ENCODE measurements around the gene RNLS.
"Not testable (repeated sequence)": the region's sequence is repeated elsewhere in the genome, so short reads cannot be mapped to it uniquely, and the experiment has no call there.

RNLS gene

DNA sequence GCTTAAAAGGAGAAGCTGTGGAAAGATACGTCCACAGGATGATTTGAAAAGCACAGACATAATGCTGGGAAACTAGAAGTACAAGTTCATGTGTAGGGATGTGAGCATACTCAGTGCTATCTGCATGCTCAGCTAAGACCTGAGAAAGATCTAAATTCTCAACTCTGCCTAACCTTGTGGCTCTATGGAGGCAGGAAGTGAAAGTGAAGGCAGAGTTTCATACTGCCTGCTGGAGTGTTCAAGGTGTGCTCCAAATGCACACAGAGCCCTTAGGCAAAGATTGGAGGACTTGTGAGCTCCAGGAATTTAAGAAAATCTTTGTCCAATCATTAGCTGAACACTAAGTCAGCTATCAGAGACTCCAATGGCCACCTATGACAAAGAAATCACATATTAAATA lies 190.9 kb downstream of the RNLS start:
- no peak for DNase-seq (ENCODE audit: extremely low read depth in 1 of 2, low read depth in 1 of 2)

DNA sequence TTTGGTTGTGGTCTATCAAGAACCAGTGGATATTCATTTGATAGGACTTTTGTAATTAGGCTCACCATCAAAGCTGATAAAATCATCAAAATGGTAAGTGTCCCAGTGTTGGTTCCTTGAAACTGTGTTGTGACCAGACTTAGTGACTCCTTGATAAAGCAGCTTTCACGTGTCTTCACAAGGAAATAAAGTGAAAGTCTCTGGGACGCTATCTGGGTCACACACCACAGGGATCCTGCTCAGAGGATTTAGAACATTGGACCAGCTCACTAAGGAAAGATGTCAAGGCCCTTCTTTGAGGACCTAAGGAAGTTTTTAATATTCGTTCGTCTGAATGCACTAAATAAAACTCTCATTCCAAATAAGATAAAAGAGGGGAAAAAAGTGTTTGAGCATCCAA lies 193.1 kb downstream of the RNLS start:
- DNase-seq (ENCODE audit: extremely low read depth in 1 of 2, low read depth in 1 of 2): no peak

DNA sequence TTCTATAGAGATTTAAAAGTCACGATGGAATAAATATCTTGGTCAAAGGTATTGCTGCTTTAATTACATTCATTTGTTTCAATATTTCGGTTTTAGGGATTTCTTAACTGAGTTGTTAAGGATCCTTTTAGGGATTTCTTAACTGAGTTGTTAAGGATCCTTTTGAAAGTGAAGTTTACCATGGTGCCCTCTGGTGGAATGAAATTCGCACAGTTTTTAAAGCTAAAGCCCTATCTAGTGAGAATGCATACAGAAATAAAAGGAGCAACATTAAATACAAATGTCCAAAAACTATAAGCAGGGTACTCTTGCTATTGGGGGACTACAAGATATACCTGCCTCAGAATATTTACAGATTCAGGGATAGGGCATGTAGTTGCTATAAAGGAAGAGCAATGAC lies 193.7 kb downstream of the RNLS start:
- DNase-seq (ENCODE audit: extremely low read depth in 1 of 2, low read depth in 1 of 2): no peak

DNA sequence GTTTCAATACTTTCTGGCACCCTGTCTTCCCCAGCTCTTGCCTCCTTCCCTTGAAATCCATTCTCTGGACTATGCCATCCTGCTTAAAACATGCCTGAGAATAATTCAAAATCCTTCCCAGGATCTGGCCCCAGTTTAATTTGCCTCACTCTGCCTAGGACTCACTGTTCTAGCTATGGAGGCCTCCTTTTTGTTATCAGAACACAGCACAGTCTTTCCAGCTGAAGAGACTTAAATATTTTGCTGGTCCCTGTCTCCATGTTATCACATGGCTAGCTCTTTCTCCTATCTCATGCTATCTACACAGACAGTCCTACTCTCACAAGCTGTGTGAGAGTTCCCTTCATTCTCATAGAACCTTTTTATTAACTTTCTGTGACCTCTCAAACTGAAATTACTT lies 194.8 kb downstream of the RNLS start:
- DNase-seq (ENCODE audit: extremely low read depth in 1 of 2, low read depth in 1 of 2): no peak

DNA sequence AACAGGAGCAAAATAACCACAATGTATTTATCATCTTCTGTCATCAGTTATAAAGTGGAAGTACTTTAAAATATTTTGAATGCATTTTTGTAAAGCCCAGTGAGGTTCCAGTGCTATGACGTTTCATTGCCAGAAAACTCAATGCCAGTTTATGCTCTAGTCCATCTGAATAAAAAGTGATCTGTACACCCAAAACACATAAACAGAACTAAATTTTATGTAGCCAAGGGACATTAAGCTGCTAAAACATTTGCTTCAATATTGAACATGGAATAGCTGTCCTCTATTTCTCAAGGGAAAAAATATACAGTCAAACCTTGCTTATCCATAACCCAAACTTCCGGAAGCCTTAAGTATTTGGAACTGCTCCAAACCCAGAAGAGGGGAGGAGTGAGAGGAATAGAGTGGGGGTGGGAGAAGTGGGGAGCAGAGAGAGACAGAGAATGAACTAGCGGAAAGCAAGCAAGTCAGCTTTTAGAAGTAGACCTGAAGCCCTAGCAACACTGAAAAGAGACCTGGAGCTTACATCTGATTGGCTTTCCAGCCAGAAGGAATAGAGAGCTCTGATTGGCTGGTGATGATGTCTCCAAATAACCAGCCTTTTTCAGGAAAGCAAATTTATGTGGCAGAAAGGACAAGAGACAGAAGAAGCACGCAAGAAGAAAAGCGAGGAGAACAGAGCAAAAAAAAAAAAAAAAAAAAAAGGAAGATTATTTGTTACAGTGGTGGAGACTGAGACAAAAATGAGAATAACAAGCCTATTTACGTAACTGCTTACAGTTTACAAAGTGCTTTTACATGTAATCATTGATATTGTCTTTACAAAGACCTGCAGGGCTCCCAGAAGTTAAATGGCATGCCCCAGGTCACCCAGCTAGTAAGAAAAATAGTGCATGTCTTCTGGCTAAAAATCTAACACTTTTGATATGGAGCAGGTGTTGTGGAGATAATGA lies 196.0 kb downstream of the RNLS start:
- DNase-seq (ENCODE audit: extremely low read depth in 1 of 2, low read depth in 1 of 2): no peak

DNA sequence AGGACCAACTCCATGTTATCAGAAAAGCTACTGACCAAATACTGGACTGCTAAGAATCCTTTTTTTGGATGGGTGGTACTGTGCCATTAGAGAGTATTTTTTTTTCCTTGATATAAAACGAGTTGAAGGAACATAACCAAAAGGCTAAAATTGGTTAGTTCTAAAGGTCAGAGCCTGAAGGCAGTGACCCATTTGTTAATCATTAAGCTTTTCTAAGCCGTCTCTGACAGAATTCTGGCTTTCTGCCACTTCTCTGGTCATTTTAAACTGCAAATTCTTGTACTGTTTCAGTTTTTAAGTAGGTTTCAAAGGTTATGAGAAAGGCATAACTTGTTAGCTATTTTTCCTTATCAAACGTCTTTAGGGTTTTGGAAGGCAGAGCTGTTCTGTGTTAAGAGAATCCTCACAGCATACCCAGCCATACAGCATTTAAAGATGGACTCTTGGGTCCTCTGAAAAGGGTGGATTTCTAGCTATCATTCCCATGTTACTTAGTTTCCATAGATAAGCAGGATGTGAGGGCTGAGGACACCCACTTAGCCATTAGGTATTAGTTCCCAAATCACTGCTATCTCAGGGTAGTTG lies 196.8 kb downstream of the RNLS start:
- DNase-seq (ENCODE audit: extremely low read depth in 1 of 2, low read depth in 1 of 2): no peak

DNA sequence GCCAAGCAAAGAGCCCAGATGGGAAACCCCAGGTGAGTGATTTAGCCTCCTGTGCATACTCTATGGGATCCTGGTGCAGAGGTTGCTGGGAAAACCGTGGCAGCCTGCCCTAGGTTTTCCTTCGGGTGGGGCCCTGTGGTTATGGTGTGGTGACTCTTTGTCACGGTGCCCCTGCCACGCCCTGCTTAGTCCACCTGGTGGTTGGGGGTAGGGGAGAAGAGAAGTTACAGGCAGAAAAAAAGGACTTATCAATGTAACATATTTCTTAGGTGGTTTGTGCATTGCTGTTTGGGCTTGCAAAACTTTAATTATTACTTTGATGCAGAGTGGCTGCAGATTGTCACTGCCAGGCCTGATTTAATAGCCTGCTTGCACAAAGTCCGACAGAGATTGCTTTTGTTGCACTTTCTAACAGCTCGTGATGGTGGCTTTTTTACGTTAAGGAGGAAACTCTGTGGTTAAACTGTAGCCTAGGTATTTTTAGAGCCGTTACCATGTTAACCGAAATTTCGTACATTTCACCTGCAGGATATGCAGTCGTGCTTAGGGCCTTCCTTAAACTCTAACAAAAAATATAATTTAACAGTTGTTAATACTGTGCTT lies 197.4 kb downstream of the RNLS start:
- DNase-seq (ENCODE audit: extremely low read depth in 1 of 2, low read depth in 1 of 2): peak; percentile 19 to 20

DNA sequence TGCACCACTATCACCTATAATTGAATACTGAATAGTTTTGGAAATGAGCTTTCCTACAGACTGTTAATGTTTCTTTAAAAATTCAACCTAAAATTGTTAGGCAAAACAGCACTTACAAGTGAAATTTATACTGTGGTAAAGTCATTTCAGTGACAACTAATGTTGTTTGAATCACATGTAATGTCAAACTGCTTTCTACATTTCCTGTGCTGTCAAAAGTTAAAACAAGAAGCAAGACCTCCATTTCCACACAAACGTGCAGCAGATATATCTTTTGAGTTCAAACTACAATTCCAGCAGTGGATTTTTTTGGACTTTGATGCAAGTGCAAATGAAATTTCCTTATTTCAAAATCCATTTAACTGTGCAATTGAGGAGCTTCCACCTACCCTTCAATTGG lies 199.8 kb downstream of the RNLS start:
- DNase-seq (ENCODE audit: extremely low read depth in 1 of 2, low read depth in 1 of 2): no peak

DNA sequence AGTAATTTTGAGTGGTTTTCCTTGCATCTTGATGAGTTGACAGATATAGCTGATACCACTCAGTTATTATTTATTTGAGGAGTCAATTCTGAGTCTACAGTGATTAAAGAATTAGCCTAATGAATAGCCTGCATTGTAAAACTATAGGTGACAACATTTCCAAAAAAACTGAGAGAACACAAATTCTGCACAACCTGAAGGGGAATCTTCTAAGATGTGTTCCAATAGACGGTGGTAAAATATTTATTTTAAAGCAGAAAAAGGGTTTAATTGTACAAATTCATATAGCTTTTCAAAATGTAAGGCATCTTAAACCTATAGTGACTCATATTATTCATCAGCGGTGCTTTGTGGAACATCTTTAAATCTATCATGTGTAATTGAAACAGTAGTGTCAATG lies 200.4 kb downstream of the RNLS start:
- no peak for DNase-seq (ENCODE audit: extremely low read depth in 1 of 2, low read depth in 1 of 2)

DNA sequence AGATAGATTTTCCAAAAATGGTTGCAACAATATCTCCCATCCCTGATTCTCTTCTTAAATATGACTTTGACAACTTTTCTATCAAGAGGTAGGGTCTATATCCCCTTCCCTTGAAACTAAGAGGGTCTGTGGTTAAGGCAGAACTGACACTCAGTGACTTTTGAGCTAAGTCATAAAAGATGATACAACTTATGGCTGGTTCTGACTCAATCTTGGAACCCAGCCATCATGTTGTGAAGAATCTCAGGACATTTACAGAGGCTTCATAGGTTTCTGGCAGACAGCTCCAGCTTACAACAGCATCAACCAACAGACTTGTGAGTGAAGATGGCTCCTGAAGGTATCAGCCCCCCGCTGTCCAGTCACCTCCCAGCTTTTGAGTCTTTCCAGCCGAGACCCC lies 203.5 kb downstream of the RNLS start:
- DNase-seq (ENCODE audit: extremely low read depth in 1 of 2, low read depth in 1 of 2): no peak

DNA sequence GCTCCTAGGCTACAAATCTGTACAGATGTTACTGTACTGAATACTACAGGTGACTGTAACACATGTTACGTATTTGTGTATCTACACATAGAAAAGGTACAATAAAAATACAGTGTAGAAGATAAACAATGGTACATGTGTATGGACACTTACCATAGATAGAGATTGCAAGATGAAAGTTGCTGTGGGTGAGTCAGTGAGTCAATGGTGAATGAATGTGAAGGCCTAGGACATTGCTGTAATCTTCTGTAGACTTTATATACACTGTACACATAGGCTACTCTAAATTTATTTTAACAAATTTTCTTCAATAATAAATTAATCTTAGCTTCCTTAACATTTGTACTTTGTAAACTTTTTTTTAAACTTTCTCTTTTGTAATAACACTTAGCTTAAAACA lies 205.6 kb downstream of the RNLS start:
- no peak for DNase-seq (ENCODE audit: extremely low read depth in 1 of 2, low read depth in 1 of 2)

DNA sequence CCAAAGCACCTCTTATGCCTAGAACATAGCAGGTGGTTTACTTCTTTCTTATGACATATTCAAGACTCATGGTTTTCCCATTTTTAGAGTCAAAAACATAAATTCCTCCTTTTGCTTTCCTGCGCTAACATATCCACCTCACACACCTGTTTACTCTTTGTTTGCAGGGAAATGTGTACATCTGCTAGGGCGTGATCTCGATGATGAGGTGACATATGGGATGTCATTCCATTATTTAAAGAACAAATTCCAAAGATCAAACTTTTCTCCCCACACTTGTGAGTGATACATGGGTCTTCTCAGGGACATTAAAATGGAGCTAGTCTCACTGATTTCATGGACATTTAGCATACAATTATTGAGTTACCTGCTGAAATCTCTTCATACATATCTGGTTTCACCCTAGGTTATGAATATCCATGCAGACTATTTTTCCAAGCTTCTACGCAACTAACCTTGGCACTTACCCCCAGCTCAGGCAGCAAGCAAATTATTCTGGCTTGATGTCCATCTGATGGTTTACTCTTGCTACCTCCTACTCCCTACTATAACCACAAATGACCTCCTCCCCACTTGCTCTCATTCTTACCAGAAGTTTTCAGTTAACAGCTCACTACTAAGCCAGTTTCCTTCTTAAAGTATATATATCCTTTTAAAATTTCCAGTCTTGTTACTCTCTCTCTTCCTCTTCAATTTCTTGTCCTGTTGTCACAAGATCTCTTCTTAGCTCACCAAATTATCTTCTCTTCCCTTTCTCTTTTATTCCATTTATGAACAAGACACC lies 208.5 kb downstream of the RNLS start:
- DNase-seq (ENCODE audit: extremely low read depth in 1 of 2, low read depth in 1 of 2): no peak

DNA sequence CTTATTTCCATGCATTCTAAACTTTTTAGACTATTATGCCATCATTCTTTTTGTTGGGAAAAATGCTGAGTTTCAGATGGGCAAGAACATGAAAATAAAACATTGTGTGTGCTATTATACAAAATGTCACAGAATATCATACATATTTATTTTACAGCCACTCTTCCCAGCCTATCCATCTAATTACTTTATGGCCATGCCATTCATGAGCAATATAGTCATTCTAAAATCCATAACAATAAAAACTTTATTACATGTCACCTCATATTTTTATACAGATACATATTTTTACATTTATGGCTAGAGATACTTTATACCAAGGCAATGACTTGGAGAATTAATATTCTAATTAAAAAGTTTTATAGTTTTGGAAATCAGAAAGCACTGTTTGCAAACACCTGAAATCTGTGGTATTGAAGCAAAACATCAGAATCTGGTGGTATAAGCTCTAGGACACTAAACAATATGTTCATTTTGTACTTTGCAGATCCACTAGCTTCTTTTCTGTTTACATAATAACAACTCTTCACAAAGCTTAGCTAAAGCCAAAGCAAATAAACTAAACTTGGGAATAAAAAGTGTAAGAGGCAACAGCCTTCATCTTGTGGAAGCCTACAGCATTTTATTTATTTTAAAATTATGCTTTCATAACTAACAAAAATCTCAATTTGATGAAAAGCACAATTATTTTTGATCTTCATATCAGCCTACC lies 210.1 kb downstream of the RNLS start:
- no peak for DNase-seq (ENCODE audit: extremely low read depth in 1 of 2, low read depth in 1 of 2)

DNA sequence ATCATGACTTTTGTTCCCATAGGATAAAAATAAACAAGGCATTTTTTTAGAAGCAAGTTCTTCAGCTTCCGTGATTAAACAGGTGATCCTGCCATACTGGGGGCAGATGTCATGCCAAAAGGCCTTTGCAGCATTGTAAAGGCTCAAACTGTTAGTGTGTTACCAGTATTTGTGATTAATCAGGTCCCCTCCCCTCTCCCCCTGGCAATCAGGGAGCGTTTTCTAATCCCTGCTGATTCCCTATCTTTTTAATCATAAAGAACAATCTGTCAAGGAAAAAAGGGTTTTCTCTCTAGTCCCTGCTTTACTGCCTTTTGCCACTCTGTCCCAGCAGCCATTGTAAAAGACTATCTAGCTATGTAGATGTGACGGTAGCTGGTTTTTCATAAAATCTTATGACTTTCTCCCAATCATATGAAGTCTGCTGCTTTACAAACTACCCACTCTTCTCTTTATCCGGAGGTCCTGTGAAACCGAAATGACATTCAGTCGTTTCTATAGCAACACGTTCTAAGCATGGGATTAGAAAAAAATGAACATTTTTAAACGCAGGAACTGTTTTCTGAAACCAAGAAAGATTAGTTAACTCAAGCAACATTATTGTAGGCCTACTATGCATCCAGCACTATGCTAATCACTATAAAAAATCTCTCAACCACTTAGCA lies 210.9 kb downstream of the RNLS start:
- DNase-seq (ENCODE audit: extremely low read depth in 1 of 2, low read depth in 1 of 2): no peak

DNA sequence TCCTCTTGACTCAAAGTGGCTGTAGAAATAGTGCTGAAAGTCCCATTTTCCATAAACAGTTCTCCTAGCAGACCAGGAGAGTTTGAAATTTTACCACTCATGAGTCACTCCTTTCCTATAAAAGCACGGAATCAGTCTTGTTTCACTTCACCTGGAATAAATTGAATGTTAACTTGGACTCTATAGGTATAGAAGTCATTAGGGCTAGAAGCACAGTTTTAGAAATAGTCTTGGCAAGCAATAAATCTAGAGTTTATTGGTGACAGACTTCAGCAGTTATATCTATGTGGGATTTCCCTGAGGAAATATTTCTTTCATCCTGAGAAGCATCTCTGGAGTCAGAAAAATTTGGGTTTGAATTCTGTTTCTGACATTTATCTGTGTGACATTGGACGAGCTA lies 212.4 kb downstream of the RNLS start:
- no peak for DNase-seq (ENCODE audit: extremely low read depth in 1 of 2, low read depth in 1 of 2)

DNA sequence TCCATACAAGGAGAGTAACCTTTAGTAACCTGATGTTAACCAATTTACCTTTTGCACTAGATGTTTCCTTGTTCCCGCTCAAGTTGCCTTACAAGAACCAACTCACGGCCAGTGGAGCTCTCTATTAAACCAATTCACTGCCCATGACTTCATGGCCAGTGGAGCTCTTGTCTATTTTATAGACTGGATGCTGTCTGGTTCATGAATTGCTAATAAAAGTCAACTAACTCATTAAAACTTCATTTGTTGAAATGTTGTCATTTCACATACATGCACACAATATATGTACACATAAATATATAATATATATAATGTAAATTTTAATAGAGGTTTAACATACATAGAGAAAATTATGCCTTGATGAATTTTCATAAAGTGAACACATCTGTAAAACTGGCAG lies 216.3 kb downstream of the RNLS start:
- DNase-seq (ENCODE audit: extremely low read depth in 1 of 2, low read depth in 1 of 2): no peak

DNA sequence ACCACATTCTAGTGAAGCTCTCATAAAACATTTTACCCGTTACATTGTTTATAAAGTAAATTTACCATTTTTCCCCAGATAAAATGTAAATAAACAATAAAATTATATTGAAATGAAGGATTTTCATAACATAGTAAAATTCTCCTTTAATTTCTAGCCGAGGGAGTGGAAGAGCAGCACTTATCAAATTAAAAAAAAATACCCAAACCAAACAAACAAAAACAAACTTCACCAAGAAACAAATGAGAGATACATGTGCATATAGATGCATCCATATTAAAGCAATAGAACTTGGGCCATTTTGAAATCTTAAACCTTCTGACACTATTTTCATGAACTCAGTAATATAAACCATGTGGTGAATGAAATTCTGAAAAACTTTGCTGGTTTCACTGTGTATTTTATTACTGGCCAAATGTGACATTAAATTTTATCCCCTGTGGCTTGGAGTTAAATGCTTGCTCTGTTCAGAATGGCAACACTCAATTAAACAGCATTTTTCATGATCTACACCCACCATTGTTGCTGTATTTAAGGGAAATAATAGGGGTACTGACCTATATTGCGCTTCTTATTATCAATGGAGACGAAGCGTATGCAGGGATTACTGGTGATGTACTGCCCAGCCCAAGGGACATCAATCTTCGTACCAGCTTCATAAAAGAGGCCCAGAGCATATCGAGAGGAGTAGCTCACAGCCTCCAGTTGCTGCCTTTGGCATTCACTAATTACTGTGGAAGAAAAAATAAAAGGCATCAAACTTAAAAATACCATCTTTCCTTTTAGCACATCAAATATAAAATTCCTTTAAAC lies 220.9 kb downstream of the RNLS start:
- no peak for DNase-seq (ENCODE audit: extremely low read depth in 1 of 2, low read depth in 1 of 2)

DNA sequence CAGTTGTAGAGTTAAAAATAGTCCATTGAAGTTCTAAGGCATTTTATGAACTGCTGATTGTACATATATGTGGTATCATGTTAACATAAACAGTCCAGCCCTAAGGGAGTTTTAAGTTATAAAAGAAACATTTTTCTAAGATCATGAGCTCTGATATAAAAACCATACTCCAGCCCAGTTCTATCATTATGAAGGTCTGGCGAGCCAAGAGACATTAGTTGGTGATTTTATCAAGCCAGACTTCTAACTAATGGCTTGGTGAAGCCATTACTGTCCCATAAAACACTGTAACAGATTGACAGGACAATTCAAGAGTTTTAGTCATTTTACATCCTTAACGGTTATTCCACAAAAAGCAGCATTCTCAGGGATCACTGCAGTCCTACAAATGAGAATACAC lies 221.6 kb downstream of the RNLS start:
- DNase-seq (ENCODE audit: extremely low read depth in 1 of 2, low read depth in 1 of 2): no peak

DNA sequence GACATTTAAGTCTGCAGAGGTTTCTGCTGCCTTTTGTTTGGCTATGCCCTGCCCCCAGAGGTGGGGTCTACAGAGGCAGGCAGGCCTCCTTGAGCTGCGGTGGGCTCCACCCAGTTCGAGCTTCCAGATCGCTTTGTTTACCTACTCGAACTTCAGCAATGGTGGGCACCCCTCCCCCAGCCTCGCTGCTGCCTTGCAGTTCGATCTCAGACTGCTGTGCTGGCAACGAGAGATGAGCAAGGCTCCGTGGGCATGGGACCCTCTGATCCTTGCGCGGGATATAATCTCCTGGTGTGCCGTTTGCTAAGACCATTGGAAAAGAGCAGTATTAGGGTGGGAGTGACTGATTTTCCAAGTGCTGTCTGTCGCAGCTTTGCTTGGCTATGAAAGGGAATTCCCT lies 227.4 kb downstream of the RNLS start:
- not testable (repeated sequence) for DNase-seq (ENCODE audit: extremely low read depth in 1 of 2, low read depth in 1 of 2)

Data from activated CD8-positive, alpha-beta memory T cell treated with anti-CD3 and anti-CD28 coated beads for 1 hour (primary cell).